ENCODE measurements around the gene NCOA7.

GRCh38 chr6:125886021-125886420, 95.3 kb downstream of the NCOA7 start:
- TF ChIP-seq USF1 (CRISPR knock-in tag; IDR thresholded peaks at IDR 0.05) (no peak), ZNF281 (CRISPR knock-in tag; IDR thresholded peaks at IDR 0.05) (no peak), JAZF1 (CRISPR knock-in tag; IDR thresholded peaks at IDR 0.05) (no peak), SP1 (CRISPR knock-in tag; conservative IDR thresholded peaks at IDR 0.05) (no peak), ATF1 (CRISPR knock-in tag; IDR thresholded peaks at IDR 0.05) (no peak), FOXK1 (CRISPR knock-in tag; IDR thresholded peaks at IDR 0.05) (no peak)
- TF ChIP-seq, protein P1, sequence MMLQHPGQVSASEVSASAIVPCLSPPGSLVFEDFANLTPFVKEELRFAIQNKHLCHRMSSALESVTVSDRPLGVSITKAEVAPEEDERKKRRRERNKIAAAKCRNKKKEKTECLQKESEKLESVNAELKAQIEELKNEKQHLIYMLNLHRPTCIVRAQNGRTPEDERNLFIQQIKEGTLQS (CRISPR knock-in tag; conservative IDR thresholded peaks at IDR 0.05), result no peak
- TF ChIP-seq, protein P2, sequence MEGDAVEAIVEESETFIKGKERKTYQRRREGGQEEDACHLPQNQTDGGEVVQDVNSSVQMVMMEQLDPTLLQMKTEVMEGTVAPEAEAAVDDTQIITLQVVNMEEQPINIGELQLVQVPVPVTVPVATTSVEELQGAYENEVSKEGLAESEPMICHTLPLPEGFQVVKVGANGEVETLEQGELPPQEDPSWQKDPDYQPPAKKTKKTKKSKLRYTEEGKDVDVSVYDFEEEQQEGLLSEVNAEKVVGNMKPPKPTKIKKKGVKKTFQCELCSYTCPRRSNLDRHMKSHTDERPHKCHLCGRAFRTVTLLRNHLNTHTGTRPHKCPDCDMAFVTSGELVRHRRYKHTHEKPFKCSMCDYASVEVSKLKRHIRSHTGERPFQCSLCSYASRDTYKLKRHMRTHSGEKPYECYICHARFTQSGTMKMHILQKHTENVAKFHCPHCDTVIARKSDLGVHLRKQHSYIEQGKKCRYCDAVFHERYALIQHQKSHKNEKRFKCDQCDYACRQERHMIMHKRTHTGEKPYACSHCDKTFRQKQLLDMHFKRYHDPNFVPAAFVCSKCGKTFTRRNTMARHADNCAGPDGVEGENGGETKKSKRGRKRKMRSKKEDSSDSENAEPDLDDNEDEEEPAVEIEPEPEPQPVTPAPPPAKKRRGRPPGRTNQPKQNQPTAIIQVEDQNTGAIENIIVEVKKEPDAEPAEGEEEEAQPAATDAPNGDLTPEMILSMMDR (IDR thresholded peaks at IDR 0.05), result no peak
- TF ChIP-seq, protein P3, sequence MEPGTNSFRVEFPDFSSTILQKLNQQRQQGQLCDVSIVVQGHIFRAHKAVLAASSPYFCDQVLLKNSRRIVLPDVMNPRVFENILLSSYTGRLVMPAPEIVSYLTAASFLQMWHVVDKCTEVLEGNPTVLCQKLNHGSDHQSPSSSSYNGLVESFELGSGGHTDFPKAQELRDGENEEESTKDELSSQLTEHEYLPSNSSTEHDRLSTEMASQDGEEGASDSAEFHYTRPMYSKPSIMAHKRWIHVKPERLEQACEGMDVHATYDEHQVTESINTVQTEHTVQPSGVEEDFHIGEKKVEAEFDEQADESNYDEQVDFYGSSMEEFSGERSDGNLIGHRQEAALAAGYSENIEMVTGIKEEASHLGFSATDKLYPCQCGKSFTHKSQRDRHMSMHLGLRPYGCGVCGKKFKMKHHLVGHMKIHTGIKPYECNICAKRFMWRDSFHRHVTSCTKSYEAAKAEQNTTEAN (CRISPR knock-in tag; IDR thresholded peaks at IDR 0.05), result no peak
